GM23338 (cell line): ENCODE data around the gene EML3.
"Not testable (repeated sequence)": the region's sequence is repeated elsewhere in the genome, so short reads cannot be mapped to it uniquely, and the experiment has no call there.

Experiments used
- CREB1 ChIP-seq: fragments of 250-450 bp; sonication (Bioruptor Pico); IDR thresholded peaks from 2 replicates; pipeline ENCODE4 v1.5.0; 2020; ENCODE audit warnings: low read depth, mild to moderate bottlenecking, moderate library complexity
- EZH2 ChIP-seq: fragments of 200-600 bp; sonication (generic); IDR thresholded peaks from one replicate; pipeline ENCODE4 v1.8.0; 2017; ENCODE audit warnings: antibody characterized with exemption, mild to moderate bottlenecking, low read depth; ENCODE audit not compliant: unreplicated experiment
- EZH2phosphoT487 ChIP-seq: fragments of 200-600 bp; sonication (generic); IDR thresholded peaks from one replicate; pipeline ENCODE4 v1.8.1; 2018; ENCODE audit warnings: antibody characterized with exemption; ENCODE audit not compliant: unreplicated experiment
- JUNB ChIP-seq: IDR thresholded peaks from one replicate; pipeline ENCODE4 v1.6.1; 2016; ENCODE audit warnings: antibody characterized with exemption; ENCODE audit not compliant: unreplicated experiment
- NANOG ChIP-seq: IDR thresholded peaks from 2 replicates; pipeline ENCODE4 v1.6.1; 2016; ENCODE audit warnings: antibody characterized with exemption, borderline replicate concordance
- POLR2AphosphoS5 ChIP-seq: IDR thresholded peaks from 2 replicates; pipeline ENCODE4 v1.6.1; 2016; ENCODE audit warnings: antibody characterized with exemption, low read depth
- STAT1 ChIP-seq: IDR thresholded peaks from one replicate; pipeline ENCODE4 v1.6.1; 2016; ENCODE audit warnings: antibody characterized with exemption; ENCODE audit not compliant: unreplicated experiment
- ZNF114 ChIP-seq: fragments of 250-450 bp; sonication (Bioruptor Pico); IDR thresholded peaks from 2 replicates; pipeline ENCODE4 v1.5.0; 2020; ENCODE audit warnings: mild to moderate bottlenecking, moderate library complexity
- ZNF331 ChIP-seq: fragments of 250-450 bp; sonication (Bioruptor Pico); IDR thresholded peaks from 2 replicates; pipeline ENCODE4 v1.5.0; 2020; ENCODE audit warnings: low read depth, mild to moderate bottlenecking, moderate library complexity
- TF ChIP-seq, protein P1 (sequence below): IDR thresholded peaks from one replicate; pipeline ENCODE4 v1.6.1; 2018; ENCODE audit warnings: antibody characterized with exemption; ENCODE audit not compliant: unreplicated experiment
- TF ChIP-seq, protein P2 (sequence below), 2 experiments: fragments of 200-600 bp in 1 of 2; sonication (generic) in 1 of 2; conservative IDR thresholded peaks; 2 replicates each; pipeline versions ENCODE4 v1.5.1 to v1.6.1; 2016 to 2017; ENCODE audit warnings: antibody characterized with exemption in 2 of 2, low read depth in 2 of 2, mild to moderate bottlenecking in 2 of 2, moderate library complexity in 1 of 2
- TF ChIP-seq, protein P3 (sequence below): fragments of 250-450 bp; sonication (Bioruptor Pico); IDR thresholded peaks from 2 replicates; pipeline ENCODE4 v1.5.0; 2020; ENCODE audit warnings: mild to moderate bottlenecking, moderate library complexity
- TF ChIP-seq, protein P4 (sequence below): IDR thresholded peaks from 2 replicates; pipeline ENCODE4 v1.6.1; 2016; ENCODE audit warnings: antibody characterized with exemption

DNA sequence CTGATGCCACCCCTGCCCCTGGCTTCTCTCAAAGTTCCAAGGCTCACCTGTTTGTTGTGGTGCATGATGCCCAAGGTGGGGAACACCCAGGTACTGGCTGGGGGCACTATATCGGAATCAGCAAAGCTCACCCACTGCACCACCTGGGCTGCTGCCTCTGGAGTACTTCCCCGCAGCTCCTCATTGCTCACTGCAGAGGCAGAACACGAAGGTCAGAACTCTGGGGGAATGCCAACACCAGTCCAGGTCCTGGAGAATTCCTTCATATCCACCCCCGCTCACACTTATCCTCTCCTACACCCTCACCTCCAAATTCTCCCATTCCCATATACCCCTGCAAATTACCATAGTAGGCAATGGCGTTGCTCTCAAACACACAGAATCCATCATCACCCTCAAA lies 41.1 kb downstream of the EML3 start:
- TF ChIP-seq, protein P1, sequence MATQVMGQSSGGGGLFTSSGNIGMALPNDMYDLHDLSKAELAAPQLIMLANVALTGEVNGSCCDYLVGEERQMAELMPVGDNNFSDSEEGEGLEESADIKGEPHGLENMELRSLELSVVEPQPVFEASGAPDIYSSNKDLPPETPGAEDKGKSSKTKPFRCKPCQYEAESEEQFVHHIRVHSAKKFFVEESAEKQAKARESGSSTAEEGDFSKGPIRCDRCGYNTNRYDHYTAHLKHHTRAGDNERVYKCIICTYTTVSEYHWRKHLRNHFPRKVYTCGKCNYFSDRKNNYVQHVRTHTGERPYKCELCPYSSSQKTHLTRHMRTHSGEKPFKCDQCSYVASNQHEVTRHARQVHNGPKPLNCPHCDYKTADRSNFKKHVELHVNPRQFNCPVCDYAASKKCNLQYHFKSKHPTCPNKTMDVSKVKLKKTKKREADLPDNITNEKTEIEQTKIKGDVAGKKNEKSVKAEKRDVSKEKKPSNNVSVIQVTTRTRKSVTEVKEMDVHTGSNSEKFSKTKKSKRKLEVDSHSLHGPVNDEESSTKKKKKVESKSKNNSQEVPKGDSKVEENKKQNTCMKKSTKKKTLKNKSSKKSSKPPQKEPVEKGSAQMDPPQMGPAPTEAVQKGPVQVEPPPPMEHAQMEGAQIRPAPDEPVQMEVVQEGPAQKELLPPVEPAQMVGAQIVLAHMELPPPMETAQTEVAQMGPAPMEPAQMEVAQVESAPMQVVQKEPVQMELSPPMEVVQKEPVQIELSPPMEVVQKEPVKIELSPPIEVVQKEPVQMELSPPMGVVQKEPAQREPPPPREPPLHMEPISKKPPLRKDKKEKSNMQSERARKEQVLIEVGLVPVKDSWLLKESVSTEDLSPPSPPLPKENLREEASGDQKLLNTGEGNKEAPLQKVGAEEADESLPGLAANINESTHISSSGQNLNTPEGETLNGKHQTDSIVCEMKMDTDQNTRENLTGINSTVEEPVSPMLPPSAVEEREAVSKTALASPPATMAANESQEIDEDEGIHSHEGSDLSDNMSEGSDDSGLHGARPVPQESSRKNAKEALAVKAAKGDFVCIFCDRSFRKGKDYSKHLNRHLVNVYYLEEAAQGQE, result not testable (repeated sequence)
- not testable (repeated sequence) for TF ChIP-seq CREB1 (CRISPR knock-in tag); EZH2; EZH2phosphoT487; POLR2AphosphoS5; STAT1; JUNB; ZNF331 (CRISPR knock-in tag); ZNF114; NANOG
- TF ChIP-seq, protein P2, sequence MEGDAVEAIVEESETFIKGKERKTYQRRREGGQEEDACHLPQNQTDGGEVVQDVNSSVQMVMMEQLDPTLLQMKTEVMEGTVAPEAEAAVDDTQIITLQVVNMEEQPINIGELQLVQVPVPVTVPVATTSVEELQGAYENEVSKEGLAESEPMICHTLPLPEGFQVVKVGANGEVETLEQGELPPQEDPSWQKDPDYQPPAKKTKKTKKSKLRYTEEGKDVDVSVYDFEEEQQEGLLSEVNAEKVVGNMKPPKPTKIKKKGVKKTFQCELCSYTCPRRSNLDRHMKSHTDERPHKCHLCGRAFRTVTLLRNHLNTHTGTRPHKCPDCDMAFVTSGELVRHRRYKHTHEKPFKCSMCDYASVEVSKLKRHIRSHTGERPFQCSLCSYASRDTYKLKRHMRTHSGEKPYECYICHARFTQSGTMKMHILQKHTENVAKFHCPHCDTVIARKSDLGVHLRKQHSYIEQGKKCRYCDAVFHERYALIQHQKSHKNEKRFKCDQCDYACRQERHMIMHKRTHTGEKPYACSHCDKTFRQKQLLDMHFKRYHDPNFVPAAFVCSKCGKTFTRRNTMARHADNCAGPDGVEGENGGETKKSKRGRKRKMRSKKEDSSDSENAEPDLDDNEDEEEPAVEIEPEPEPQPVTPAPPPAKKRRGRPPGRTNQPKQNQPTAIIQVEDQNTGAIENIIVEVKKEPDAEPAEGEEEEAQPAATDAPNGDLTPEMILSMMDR (conservative IDR thresholded peaks at IDR 0.05; ENCODE audit: low read depth in 2 of 2), result not testable (repeated sequence)
- TF ChIP-seq, protein P3, sequence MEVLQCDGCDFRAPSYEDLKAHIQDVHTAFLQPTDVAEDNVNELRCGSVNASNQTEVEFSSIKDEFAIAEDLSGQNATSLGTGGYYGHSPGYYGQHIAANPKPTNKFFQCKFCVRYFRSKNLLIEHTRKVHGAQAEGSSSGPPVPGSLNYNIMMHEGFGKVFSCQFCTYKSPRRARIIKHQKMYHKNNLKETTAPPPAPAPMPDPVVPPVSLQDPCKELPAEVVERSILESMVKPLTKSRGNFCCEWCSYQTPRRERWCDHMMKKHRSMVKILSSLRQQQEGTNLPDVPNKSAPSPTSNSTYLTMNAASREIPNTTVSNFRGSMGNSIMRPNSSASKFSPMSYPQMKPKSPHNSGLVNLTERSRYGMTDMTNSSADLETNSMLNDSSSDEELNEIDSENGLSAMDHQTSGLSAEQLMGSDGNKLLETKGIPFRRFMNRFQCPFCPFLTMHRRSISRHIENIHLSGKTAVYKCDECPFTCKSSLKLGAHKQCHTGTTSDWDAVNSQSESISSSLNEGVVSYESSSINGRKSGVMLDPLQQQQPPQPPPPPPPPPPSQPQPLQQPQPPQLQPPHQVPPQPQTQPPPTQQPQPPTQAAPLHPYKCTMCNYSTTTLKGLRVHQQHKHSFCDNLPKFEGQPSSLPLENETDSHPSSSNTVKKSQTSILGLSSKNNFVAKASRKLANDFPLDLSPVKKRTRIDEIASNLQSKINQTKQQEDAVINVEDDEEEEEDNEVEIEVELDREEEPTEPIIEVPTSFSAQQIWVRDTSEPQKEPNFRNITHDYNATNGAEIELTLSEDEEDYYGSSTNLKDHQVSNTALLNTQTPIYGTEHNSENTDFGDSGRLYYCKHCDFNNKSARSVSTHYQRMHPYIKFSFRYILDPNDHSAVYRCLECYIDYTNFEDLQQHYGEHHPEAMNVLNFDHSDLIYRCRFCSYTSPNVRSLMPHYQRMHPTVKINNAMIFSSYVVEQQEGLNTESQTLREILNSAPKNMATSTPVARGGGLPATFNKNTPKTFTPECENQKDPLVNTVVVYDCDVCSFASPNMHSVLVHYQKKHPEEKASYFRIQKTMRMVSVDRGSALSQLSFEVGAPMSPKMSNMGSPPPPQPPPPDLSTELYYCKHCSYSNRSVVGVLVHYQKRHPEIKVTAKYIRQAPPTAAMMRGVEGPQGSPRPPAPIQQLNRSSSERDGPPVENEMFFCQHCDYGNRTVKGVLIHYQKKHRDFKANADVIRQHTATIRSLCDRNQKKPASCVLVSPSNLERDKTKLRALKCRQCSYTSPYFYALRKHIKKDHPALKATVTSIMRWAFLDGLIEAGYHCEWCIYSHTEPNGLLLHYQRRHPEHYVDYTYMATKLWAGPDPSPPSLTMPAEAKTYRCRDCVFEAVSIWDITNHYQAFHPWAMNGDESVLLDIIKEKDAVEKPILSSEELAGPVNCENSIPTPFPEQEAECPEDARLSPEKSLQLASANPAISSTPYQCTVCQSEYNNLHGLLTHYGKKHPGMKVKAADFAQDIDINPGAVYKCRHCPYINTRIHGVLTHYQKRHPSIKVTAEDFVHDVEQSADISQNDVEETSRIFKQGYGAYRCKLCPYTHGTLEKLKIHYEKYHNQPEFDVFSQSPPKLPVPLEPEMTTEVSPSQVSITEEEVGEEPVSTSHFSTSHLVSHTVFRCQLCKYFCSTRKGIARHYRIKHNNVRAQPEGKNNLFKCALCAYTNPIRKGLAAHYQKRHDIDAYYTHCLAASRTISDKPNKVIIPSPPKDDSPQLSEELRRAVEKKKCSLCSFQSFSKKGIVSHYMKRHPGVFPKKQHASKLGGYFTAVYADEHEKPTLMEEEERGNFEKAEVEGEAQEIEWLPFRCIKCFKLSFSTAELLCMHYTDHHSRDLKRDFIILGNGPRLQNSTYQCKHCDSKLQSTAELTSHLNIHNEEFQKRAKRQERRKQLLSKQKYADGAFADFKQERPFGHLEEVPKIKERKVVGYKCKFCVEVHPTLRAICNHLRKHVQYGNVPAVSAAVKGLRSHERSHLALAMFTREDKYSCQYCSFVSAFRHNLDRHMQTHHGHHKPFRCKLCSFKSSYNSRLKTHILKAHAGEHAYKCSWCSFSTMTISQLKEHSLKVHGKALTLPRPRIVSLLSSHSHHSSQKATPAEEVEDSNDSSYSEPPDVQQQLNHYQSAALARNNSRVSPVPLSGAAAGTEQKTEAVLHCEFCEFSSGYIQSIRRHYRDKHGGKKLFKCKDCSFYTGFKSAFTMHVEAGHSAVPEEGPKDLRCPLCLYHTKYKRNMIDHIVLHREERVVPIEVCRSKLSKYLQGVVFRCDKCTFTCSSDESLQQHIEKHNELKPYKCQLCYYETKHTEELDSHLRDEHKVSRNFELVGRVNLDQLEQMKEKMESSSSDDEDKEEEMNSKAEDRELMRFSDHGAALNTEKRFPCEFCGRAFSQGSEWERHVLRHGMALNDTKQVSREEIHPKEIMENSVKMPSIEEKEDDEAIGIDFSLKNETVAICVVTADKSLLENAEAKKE (CRISPR knock-in tag), result not testable (repeated sequence)
- TF ChIP-seq, protein P4, sequence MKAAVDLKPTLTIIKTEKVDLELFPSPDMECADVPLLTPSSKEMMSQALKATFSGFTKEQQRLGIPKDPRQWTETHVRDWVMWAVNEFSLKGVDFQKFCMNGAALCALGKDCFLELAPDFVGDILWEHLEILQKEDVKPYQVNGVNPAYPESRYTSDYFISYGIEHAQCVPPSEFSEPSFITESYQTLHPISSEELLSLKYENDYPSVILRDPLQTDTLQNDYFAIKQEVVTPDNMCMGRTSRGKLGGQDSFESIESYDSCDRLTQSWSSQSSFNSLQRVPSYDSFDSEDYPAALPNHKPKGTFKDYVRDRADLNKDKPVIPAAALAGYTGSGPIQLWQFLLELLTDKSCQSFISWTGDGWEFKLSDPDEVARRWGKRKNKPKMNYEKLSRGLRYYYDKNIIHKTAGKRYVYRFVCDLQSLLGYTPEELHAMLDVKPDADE, result not testable (repeated sequence)
